NB4 (cell line): ENCODE measurements around the gene ASMTL.

Experiments used
- DNase-seq: peaks from one replicate; pipeline ENCODE4 v3.0.0; 2010; ENCODE audit warnings: low read depth
- H3K4me3 ChIP-seq: one replicate; pipeline ENCODE4 v1.5.1; 2011; ENCODE audit warnings: mild to moderate bottlenecking, low read depth, low read length, moderate library complexity
- CTCF ChIP-seq: IDR thresholded peaks from one replicate; pipeline ENCODE4 v1.5.1; 2012; ENCODE audit warnings: low read depth, low read length
- MYC ChIP-seq: IDR thresholded peaks from 2 replicates; pipeline ENCODE4 v1.6.1; 2011; ENCODE audit warnings: low read depth, low read length
- POLR2A ChIP-seq: IDR thresholded peaks from 2 replicates; pipeline ENCODE4 v1.6.1; 2011; ENCODE audit warnings: mild to moderate bottlenecking; ENCODE audit not compliant: insufficient read length; ENCODE audit errors: extremely low read depth
- TF ChIP-seq, protein P1 (sequence below): IDR thresholded peaks from 2 replicates; pipeline ENCODE4 v1.6.1; 2011; ENCODE audit warnings: low read depth, low read length

The ASMTL gene

GRCh38 chrX:1388651-1389050 is 64.1 kb downstream of the ASMTL start:
- TF ChIP-seq CTCF (no peak), MYC (no peak)
- no peak for DNase-seq
- no peak overlapping the region for H3K4me3 ChIP-seq

DNA sequence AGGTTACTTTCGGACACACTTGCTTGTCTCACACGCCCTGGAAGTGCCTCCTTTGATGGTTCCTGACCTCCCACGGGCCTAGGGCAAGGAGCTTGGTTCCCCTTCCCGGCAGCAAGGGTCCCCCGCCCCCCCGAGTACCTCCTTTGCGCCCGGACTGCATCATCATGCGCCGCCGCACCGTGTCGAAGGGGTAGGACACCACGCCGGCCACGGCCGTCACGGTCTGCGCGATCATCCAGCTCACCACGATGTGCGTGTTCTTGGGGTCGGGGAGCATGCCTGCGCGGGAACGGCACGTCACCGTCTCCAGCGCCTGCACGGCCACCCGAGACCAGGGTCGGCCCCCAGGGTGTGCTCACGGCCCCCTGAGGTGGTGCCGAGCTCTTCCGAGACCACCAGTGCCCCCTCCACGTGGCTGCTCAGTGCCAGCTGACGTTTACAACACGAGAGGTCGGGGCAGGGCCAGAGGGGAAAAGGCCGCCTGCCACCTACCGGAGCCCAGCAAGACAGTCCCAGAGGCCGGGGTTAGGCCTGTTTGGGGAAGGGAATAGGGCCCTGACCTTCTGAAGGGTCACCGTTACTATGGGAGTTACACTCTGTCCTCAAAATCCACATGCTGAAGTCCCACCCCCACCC is 65.5 kb downstream of the ASMTL start:
- DNase-seq = no peak
- H3K4me3 ChIP-seq = no peak overlapping the region
- TF ChIP-seq, protein P1, sequence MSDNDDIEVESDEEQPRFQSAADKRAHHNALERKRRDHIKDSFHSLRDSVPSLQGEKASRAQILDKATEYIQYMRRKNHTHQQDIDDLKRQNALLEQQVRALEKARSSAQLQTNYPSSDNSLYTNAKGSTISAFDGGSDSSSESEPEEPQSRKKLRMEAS = no peak
- TF ChIP-seq POLR2A = no peak
- TF ChIP-seq MYC = no peak
- no peak for TF ChIP-seq CTCF

- no peak overlapping the region for H3K4me3 ChIP-seq
- no peak for TF ChIP-seq CTCF
- no peak for TF ChIP-seq POLR2A
- no peak for TF ChIP-seq MYC
- TF ChIP-seq, protein P1 = no peak
- no peak for DNase-seq
Measured at GRCh38 chrX:1386338-1387127, 66.2 kb downstream of the ASMTL start.

- H3K4me3 ChIP-seq = no peak overlapping the region
- TF ChIP-seq POLR2A (no peak), CTCF (no peak), MYC (no peak)
- TF ChIP-seq, protein P1 = no peak
- DNase-seq = no peak
Measured at GRCh38 chrX:1385253-1386223, 67.2 kb downstream of the ASMTL start.

DNA sequence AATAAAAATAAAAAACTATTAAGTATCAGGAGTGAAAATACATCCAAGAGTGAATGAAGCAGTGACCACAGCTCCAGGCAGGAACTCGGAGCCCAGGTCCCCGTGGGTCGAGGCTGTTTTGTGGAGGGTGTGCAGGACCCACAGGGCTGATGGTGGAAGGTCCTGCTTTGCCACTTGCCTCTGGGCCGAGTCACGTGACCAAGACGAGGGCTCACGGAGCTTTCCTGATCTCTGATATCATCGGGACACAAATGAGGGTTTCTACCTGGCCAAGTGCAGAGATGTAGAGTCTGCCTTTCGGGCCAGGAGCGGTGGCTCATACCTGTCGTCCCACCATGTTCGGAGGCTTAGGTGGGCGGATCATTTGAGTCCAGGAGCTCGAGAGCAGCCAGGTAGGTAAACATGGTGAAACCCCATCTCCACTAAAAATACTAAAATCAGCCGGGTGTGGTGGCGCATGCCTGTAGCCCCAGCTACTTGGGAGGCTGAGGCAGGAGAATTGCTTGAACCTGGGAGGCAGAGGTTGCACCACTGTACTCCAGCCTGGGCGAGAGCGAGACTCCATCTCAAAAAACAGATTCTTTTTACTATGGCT is 68.0 kb downstream of the ASMTL start:
- DNase-seq = no peak
- TF ChIP-seq, protein P1 = no peak
- TF ChIP-seq MYC = no peak
- no peak for TF ChIP-seq CTCF
- no peak for TF ChIP-seq POLR2A
- H3K4me3 ChIP-seq = no peak overlapping the region
